Measurements from ENCODE around the gene CNPY3.

CNPY3 gene

DNA sequence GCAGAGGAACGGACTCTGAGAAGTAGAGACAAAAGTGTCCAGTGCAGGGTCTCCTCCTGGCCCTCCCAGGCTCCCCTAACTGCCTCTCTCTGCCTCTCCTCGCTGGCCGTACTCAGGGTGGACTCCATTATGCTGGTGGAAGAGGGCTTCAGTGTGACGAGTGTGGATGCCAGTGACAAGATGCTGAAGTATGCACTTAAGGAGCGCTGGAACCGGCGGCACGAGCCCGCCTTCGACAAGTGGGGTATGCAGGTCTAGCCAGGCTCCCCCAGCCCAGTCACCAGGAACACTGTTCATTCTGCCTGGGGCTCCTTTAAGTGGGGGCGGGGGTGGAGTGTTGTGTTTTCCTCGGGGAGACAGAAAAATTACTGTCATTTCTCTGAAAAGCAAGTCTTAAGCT lies 32.8 kb downstream of the CNPY3 start:
- Histone ChIP-seq H3K4me3 (ENCODE audit: low read length) (no peak overlapping the region), H3K27ac (ENCODE audit: low read length) (no peak overlapping the region), H3K9ac (ENCODE audit: low read length) (no peak overlapping the region), H4K20me1 (ENCODE audit: insufficient read depth, low read length) (no peaks in the 10 kb centered on the region), H3K4me2 (ENCODE audit: low read depth, low read length) (no peak overlapping the region), H3K79me2 (ENCODE audit: low read length) (no peaks in the 10 kb centered on the region), H3K9me3 (replicated peaks; ENCODE audit: insufficient read depth, low read length) (no peaks in the 10 kb centered on the region), H3K4me1 (ENCODE audit: low read length) (no peaks in the 10 kb centered on the region), H3K9me2 (replicated peaks; ENCODE audit: insufficient read depth, low read length) (no peaks in the 10 kb centered on the region), H2AFZ (ENCODE audit: low read length) (no peak overlapping the region), H3F3A (ENCODE audit: insufficient read depth, low read length) (no peaks in the 10 kb centered on the region; the same call in 1 of the 2 replicates), H3K36me3 (replicated peaks; ENCODE audit: insufficient read depth, low read length) (no peaks in the 10 kb centered on the region), H3K27me3 (replicated peaks; ENCODE audit: insufficient read depth, low read length) (no peaks in the 10 kb centered on the region)
- TF ChIP-seq, protein P1, sequence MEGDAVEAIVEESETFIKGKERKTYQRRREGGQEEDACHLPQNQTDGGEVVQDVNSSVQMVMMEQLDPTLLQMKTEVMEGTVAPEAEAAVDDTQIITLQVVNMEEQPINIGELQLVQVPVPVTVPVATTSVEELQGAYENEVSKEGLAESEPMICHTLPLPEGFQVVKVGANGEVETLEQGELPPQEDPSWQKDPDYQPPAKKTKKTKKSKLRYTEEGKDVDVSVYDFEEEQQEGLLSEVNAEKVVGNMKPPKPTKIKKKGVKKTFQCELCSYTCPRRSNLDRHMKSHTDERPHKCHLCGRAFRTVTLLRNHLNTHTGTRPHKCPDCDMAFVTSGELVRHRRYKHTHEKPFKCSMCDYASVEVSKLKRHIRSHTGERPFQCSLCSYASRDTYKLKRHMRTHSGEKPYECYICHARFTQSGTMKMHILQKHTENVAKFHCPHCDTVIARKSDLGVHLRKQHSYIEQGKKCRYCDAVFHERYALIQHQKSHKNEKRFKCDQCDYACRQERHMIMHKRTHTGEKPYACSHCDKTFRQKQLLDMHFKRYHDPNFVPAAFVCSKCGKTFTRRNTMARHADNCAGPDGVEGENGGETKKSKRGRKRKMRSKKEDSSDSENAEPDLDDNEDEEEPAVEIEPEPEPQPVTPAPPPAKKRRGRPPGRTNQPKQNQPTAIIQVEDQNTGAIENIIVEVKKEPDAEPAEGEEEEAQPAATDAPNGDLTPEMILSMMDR (IDR thresholded peaks at IDR 0.05; ENCODE audit: low read length), result no peak
- no peak for TF ChIP-seq EZH2 (optimal IDR thresholded peaks at IDR 0.05; ENCODE audit: low read depth, low read length)
- no peak for TF ChIP-seq EZH2phosphoT487 (IDR thresholded peaks at IDR 0.05; ENCODE audit: low read length)
- DNase-seq, result no peak

DNA sequence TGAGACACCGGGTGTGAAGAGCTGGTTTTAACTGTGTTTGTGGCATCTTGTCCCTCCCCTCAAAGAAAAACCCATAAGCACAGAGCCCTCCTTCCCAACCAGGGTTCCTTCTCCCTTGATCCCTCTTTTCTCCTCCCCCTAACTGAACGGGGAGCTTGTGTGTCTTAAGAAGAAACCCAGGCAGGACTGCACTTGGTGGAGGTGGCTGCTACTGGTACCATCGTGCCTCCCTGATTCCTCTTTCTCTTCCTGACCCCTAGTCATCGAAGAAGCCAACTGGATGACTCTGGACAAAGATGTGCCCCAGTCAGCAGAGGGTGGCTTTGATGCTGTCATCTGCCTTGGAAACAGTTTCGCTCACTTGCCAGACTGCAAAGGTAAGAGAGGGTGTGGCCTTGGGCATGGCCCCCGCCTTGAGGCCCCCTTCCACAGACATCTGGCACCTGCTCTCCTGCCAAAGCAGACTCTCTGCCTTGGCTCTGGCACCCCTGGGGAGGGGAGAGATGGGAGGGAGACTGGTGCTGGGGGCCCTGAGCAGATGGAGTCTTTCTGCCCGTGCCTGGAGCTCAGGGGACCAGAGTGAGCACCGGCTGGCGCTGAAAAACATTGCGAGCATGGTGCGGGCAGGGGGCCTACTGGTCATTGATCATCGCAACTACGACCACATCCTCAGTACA lies 33.4 kb downstream of the CNPY3 start:
- H3K79me2 ChIP-seq (ENCODE audit: low read length), result no peaks in the 10 kb centered on the region
- H3K27me3 ChIP-seq (replicated peaks; ENCODE audit: insufficient read depth, low read length), result no peaks in the 10 kb centered on the region
- no peak overlapping the region for H2AFZ ChIP-seq (ENCODE audit: low read length)
- H3K4me1 ChIP-seq (ENCODE audit: low read length), result no peaks in the 10 kb centered on the region
- H3F3A ChIP-seq (ENCODE audit: insufficient read depth, low read length), result no peaks in the 10 kb centered on the region
- no peaks in the 10 kb centered on the region for H3K9me3 ChIP-seq (replicated peaks; ENCODE audit: insufficient read depth, low read length)
- H4K20me1 ChIP-seq (ENCODE audit: insufficient read depth, low read length), result no peaks in the 10 kb centered on the region
- no peaks in the 10 kb centered on the region for H3K36me3 ChIP-seq (replicated peaks; ENCODE audit: insufficient read depth, low read length)
- H3K9me2 ChIP-seq (replicated peaks; ENCODE audit: insufficient read depth, low read length), result no peaks in the 10 kb centered on the region
- DNase-seq, result no peak
- TF ChIP-seq, protein P1 (IDR thresholded peaks at IDR 0.05; ENCODE audit: low read length), result no peak
- TF ChIP-seq EZH2phosphoT487 (IDR thresholded peaks at IDR 0.05; ENCODE audit: low read length) (no peak), EZH2 (optimal IDR thresholded peaks at IDR 0.05; ENCODE audit: low read depth, low read length) (no peak)
- H3K27ac ChIP-seq (ENCODE audit: low read length), result no peak overlapping the region
- no peak overlapping the region for H3K4me2 ChIP-seq (ENCODE audit: low read depth, low read length)
- no peak overlapping the region for H3K4me3 ChIP-seq (ENCODE audit: low read length)
- H3K9ac ChIP-seq (ENCODE audit: low read length), result no peak overlapping the region

DNA sequence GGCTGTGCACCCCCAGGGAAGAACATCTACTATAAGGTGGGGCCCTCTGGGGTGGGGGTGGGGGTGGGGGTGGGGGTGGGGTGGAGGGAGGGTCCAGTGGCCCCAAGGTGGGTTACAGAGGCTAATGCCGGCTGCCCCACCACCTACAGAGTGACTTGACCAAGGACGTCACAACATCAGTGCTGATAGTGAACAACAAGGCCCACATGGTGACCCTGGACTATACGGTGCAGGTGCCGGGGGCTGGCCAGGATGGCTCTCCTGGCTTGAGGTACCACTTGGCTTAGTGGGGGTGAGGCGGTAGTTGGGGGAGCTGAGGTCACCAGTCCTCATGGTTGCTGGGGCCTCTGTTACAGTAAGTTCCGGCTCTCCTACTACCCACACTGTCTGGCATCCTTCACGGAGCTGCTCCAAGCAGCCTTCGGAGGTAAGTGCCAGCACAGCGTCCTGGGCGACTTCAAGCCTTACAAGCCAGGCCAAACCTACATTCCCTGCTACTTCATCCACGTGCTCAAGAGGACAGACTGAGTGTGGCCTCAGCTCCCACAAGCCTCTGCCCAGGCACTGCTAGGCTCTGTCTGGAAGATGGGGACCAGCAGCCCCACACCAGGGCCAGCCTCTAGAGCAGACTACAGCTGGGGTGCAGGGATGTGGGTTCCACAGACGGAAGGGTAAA lies 34.0 kb downstream of the CNPY3 start:
- Histone ChIP-seq H3K4me1 (ENCODE audit: low read length) (no peaks in the 10 kb centered on the region), H3K9me2 (replicated peaks; ENCODE audit: insufficient read depth, low read length) (no peaks in the 10 kb centered on the region), H3K9ac (ENCODE audit: low read length) (no peak overlapping the region), H2AFZ (ENCODE audit: low read length) (no peak overlapping the region), H3K4me3 (ENCODE audit: low read length) (no peak overlapping the region), H3F3A (ENCODE audit: insufficient read depth, low read length) (no peaks in the 10 kb centered on the region), H3K36me3 (replicated peaks; ENCODE audit: insufficient read depth, low read length) (no peaks in the 10 kb centered on the region), H4K20me1 (ENCODE audit: insufficient read depth, low read length) (no peaks in the 10 kb centered on the region), H3K27ac (ENCODE audit: low read length) (no peak overlapping the region), H3K79me2 (ENCODE audit: low read length) (no peaks in the 10 kb centered on the region), H3K9me3 (replicated peaks; ENCODE audit: insufficient read depth, low read length) (no peaks in the 10 kb centered on the region), H3K4me2 (ENCODE audit: low read depth, low read length) (no peak overlapping the region), H3K27me3 (replicated peaks; ENCODE audit: insufficient read depth, low read length) (no peaks in the 10 kb centered on the region)
- TF ChIP-seq, protein P1 (IDR thresholded peaks at IDR 0.05; ENCODE audit: low read length), result no peak
- TF ChIP-seq EZH2 (optimal IDR thresholded peaks at IDR 0.05; ENCODE audit: low read depth, low read length), result no peak
- TF ChIP-seq EZH2phosphoT487 (IDR thresholded peaks at IDR 0.05; ENCODE audit: low read length), result no peak
- DNase-seq, result no peak

Measured in MM.1S (cell line).